AG10803 (cell line): ENCODE data around the gene FAM53A.

Experiments used
- DNase-seq: peaks from one replicate; pipeline ENCODE4 v3.0.0; 2010; ENCODE audit warnings: low read depth
- H3K4me3 ChIP-seq: 2 replicates; pipeline ENCODE4 v1.5.1; 2011; ENCODE audit warnings: mild to moderate bottlenecking, low read length, control low read depth
- CTCF ChIP-seq: conservative IDR thresholded peaks from 2 replicates; pipeline ENCODE4 v1.5.1; 2011; ENCODE audit warnings: mild to moderate bottlenecking, low read length, control low read depth, inconsistent platforms

FAM53A gene

GRCh38 chr4:1619151-1619672, 64.9 kb downstream of the FAM53A start:
- DNase-seq = no peak
- H3K4me3 ChIP-seq = no peak overlapping the region
- no peak for TF ChIP-seq CTCF

GRCh38 chr4:1618438-1618837, 65.7 kb downstream of the FAM53A start:
- TF ChIP-seq CTCF = no peak
- H3K4me3 ChIP-seq = no peak overlapping the region
- no peak for DNase-seq

- no peak for TF ChIP-seq CTCF
Observed at GRCh38 chr4:1616557-1616930, 67.6 kb downstream of the FAM53A start.

GRCh38 chr4:1615786-1616556, 68.1 kb downstream of the FAM53A start:
- no peak for DNase-seq
- no peak for TF ChIP-seq CTCF
- no peak overlapping the region for H3K4me3 ChIP-seq

More at GRCh38 chr4:1616557-1616930, 67.6 kb downstream of the FAM53A start:
- no peak overlapping the region for H3K4me3 ChIP-seq
- DNase-seq = no peak

GRCh38 chr4:1614854-1615595, 69.1 kb downstream of the FAM53A start:
- DNase-seq = no peak
- no peak for TF ChIP-seq CTCF
- no peak overlapping the region for H3K4me3 ChIP-seq

- TF ChIP-seq CTCF = no peak
- no peak overlapping the region for H3K4me3 ChIP-seq
- DNase-seq = no peak
Observed at GRCh38 chr4:1614502-1614853, 69.6 kb downstream of the FAM53A start.

- DNase-seq = no peak
- H3K4me3 ChIP-seq = no peak overlapping the region
- TF ChIP-seq CTCF = no peak
Observed at GRCh38 chr4:1614049-1614448, 70.1 kb downstream of the FAM53A start.
